RPMI7951 (cell line): ENCODE results near the gene TIGD7. TPM values are rescaled to one million over a fixed set of nuclear protein-coding genes. Genes with fewer than 3 reads are reported as not detected.
"Not testable (repeated sequence)": the region's sequence is repeated elsewhere in the genome, so short reads cannot be mapped to it uniquely, and the experiment has no call there.

Source experiments
- DNase-seq: peaks from one replicate; pipeline ENCODE4 v3.0.0-alpha.2; 2012; ENCODE audit warnings: low read depth
- total RNA-seq: library from RNA; depleted of rRNA; stranded (reverse); fragments of >200 nt; shearing (Covaris generic); gene quantifications from 2 replicates; pipeline ENCODE4 v1.2.3, GENCODE V29; 2014

Gene TIGD7
- total RNA-seq, 1 experiment from 2014 or later: 4.4 TPM

- DNase-seq: peak; percentile 76
Observed at GRCh38 chr16:3282103-3282729, 23.0 kb downstream of the TIGD7 start.

GRCh38 chr16:3281222-3281820 is 23.9 kb downstream of the TIGD7 start:
- DNase-seq: no peak

GRCh38 chr16:3276679-3277078 is 28.6 kb downstream of the TIGD7 start:
- no peak for DNase-seq

GRCh38 chr16:3274947-3275346 is 30.3 kb downstream of the TIGD7 start:
- no peak for DNase-seq

GRCh38 chr16:3274490-3274889 is 30.7 kb downstream of the TIGD7 start:
- DNase-seq: peak; percentile 77

- DNase-seq: not testable (repeated sequence)
Observed at GRCh38 chr16:3271281-3271680, 33.9 kb downstream of the TIGD7 start.

- not testable (repeated sequence) for DNase-seq
Observed at GRCh38 chr16:3270718-3271117, 34.5 kb downstream of the TIGD7 start.

- DNase-seq: no peak
Observed at GRCh38 chr16:3268294-3268693, 36.9 kb downstream of the TIGD7 start.

- peak; percentile 66 for DNase-seq
Observed at GRCh38 chr16:3266873-3267537, 38.2 kb downstream of the TIGD7 start.

GRCh38 chr16:3264137-3265036 is 40.8 kb downstream of the TIGD7 start:
- peak; percentile 98 for DNase-seq

- DNase-seq: no peak
Observed at GRCh38 chr16:3262517-3262916, 42.7 kb downstream of the TIGD7 start.

GRCh38 chr16:3259836-3260235 is 45.4 kb downstream of the TIGD7 start:
- no peak for DNase-seq

GRCh38 chr16:3256866-3257465 is 48.3 kb downstream of the TIGD7 start:
- DNase-seq: peak; percentile 96

GRCh38 chr16:3256146-3256865 is 48.9 kb downstream of the TIGD7 start, which contains the start of gene MEFV:
MEFV (minus strand) TSS chr16:3256633; CDS start chr16:3256587, 46 bp downstream.
- DNase-seq: peak; percentile 92

GRCh38 chr16:3254309-3254708 is 50.9 kb downstream of the TIGD7 start:
- DNase-seq: no peak

GRCh38 chr16:3252967-3253366 is 52.3 kb downstream of the TIGD7 start:
- DNase-seq: no peak

- no peak for DNase-seq
Observed at GRCh38 chr16:3249451-3249850, 55.8 kb downstream of the TIGD7 start.

GRCh38 chr16:3249020-3249419 is 56.2 kb downstream of the TIGD7 start:
- DNase-seq: no peak
